ENCODE measurements around the gene MEGF11. TPM values are rescaled to one million over a fixed set of nuclear protein-coding genes. Genes with fewer than 3 reads are reported as not detected.

MEGF11 gene
- polyA plus RNA-seq, 3 donors = not detected

- Histone ChIP-seq H3K4me1 (ENCODE audit: control insufficient read depth in 1 of 2, insufficient read depth in 2 of 2, low read length in 2 of 2) (peaks cover 15% of the 10 kb centered on the region in 2 donors), H3K9me3 (replicated peaks in 1 of 2; ENCODE audit: control insufficient read depth in 1 of 2, insufficient read depth in 1 of 2, low read length in 2 of 2) (no peaks in the 10 kb centered on the region), H3K9ac (ENCODE audit: insufficient read depth, low read length, poor library complexity, severe bottlenecking) (peak overlapping the region; percentile 88), H2AFZ (ENCODE audit: insufficient read depth, low read depth, low read length, poor library complexity, severe bottlenecking) (peak overlapping the region; percentile 87), H3K27ac (ENCODE audit: low read depth in 1 of 2, low read length in 2 of 2) (peak overlapping the region in 1 of 2 donors; percentile 94), H3K4me3 (replicated peaks in 1 of 3; ENCODE audit: low read depth in 2 of 3, low read length in 3 of 3) (peak overlapping the region; percentile 67 to 97 (median 94)), H3K27me3 (ENCODE audit: control insufficient read depth in 2 of 2, insufficient read depth in 2 of 2, low read length in 2 of 2) (no peaks in the 10 kb centered on the region), H3K4me2 (replicated peaks; ENCODE audit: extremely low read depth, low read length, poor library complexity, severe bottlenecking) (peak overlapping the region; percentile 89), H3K79me2 (ENCODE audit: insufficient read depth, low read length) (peaks cover 68% of the 10 kb centered on the region), H3K36me3 (replicated peaks in 1 of 2; ENCODE audit: control insufficient read depth in 1 of 2, insufficient read depth in 2 of 2, low read length in 2 of 2) (peaks cover 9 to 19% of the 10 kb centered on the region in 2 donors), H4K20me1 (ENCODE audit: insufficient read depth, low read length) (peaks cover 60% of the 10 kb centered on the region)
- intact Hi-C loops (cut with micrococcal nuclease) = no loop called here
- peak in 1 of 3 donors; percentile 17 for DNase-seq
- Mint-ChIP-seq H3K4me3 (peak overlapping the region; percentile 99), H3K36me3 (peaks cover 3 to 10% of the 10 kb centered on the region in 2 donors), H3K4me1 (peaks cover 30% of the 10 kb centered on the region), H3K9me3 (no peaks in the 10 kb centered on the region), H3K27me3 (ENCODE audit: low read depth in 3 of 3) (peaks cover 0 to 1% (median 0%) of the 10 kb centered on the region in 3 donors), H3K27ac (peak overlapping the region in 6 of 7 donors; percentile 23 to 98 (median 97))
- 64% methylated on average over 2 of the region's 2 CpGs for WGBS (ENCODE audit: insufficient coverage)
- TF ChIP-seq CTCF (IDR thresholded peaks at IDR 0.05) = no peak
Measured at GRCh38 chr15:65870889-65871533, 382.5 kb downstream of the MEGF11 start.

- no peaks in the 10 kb centered on the region for H3K9me3 Mint-ChIP-seq
- H3K27ac Mint-ChIP-seq = peak overlapping the region; percentile 95 to 98 (median 97)
- H3K27me3 Mint-ChIP-seq (ENCODE audit: low read depth in 3 of 3) = peaks cover 0 to 1% (median 0%) of the 10 kb centered on the region in 3 donors
- H3K4me1 Mint-ChIP-seq = peaks cover 26% of the 10 kb centered on the region
- H3K9ac ChIP-seq (ENCODE audit: insufficient read depth, low read length, poor library complexity, severe bottlenecking) = peak overlapping the region; percentile 88
- H3K4me1 ChIP-seq (ENCODE audit: control insufficient read depth in 1 of 2, insufficient read depth in 2 of 2, low read length in 2 of 2) = peaks cover 15% of the 10 kb centered on the region in 2 donors
- H3K27ac ChIP-seq (ENCODE audit: low read depth in 1 of 2, low read length in 2 of 2) = peak overlapping the region; percentile 78 to 94
- TF ChIP-seq CTCF (IDR thresholded peaks at IDR 0.05) = no peak
- no peaks in the 10 kb centered on the region for H3K27me3 ChIP-seq (ENCODE audit: control insufficient read depth in 2 of 2, insufficient read depth in 2 of 2, low read length in 2 of 2)
- peaks cover 52% of the 10 kb centered on the region for H4K20me1 ChIP-seq (ENCODE audit: insufficient read depth, low read length)
- H3K4me3 Mint-ChIP-seq = peak overlapping the region; percentile 99
- peak overlapping the region; percentile 87 for H2AFZ ChIP-seq (ENCODE audit: insufficient read depth, low read depth, low read length, poor library complexity, severe bottlenecking)
- no peaks in the 10 kb centered on the region for H3K9me3 ChIP-seq (replicated peaks in 1 of 2; ENCODE audit: control insufficient read depth in 1 of 2, insufficient read depth in 1 of 2, low read length in 2 of 2)
- intact Hi-C loops (cut with micrococcal nuclease) = no loop called here
- 2% methylated on average over 31 of the region's 43 CpGs for WGBS (ENCODE audit: insufficient coverage)
- peaks cover 3 to 10% of the 10 kb centered on the region in 2 donors for H3K36me3 Mint-ChIP-seq
- peak in 1 of 3 donors; percentile 13 for DNase-seq
- H3K79me2 ChIP-seq (ENCODE audit: insufficient read depth, low read length) = peaks cover 60% of the 10 kb centered on the region
- H3K36me3 ChIP-seq (replicated peaks in 1 of 2; ENCODE audit: control insufficient read depth in 1 of 2, insufficient read depth in 2 of 2, low read length in 2 of 2) = peaks cover 5 to 12% of the 10 kb centered on the region in 2 donors
- peak overlapping the region; percentile 89 for H3K4me2 ChIP-seq (replicated peaks; ENCODE audit: extremely low read depth, low read length, poor library complexity, severe bottlenecking)
- peak overlapping the region; percentile 67 to 97 (median 94) for H3K4me3 ChIP-seq (replicated peaks in 1 of 3; ENCODE audit: low read depth in 2 of 3, low read length in 3 of 3)
Measured at GRCh38 chr15:65869954-65870871, 383.3 kb downstream of the MEGF11 start.
